Right ventricle myocardium superior (tissue), 1 donor: ENCODE results near the gene TDG. TPM values are rescaled to one million over a fixed set of nuclear protein-coding genes. Genes with fewer than 3 reads are reported as not detected.
"Not testable (repeated sequence)": the region's sequence is repeated elsewhere in the genome, so short reads cannot be mapped to it uniquely, and the experiment has no call there.

Experiments
- ATAC-seq: fragments of 200-7000 bp; cut with Tn5 transposase; one replicate; pipeline ENCODE4 v1.9.1; 2020; ENCODE audit warnings: mild to moderate bottlenecking; ENCODE audit not compliant: poor library complexity
- DNase-seq: peaks from one replicate; pipeline ENCODE4 v3.0.0-alpha.2; 2020
- intact Hi-C: fragments of 100-400 bp; cut with DNase I; formaldehyde crosslinking; loops from one replicate; pipeline ENCODE4 v1.11.2; 2022
- total RNA-seq: library from RNA; stranded (reverse); fragmentation: NEBNext Ultra II Directional; extraction: Animal tissue kit (Norgen Biotek cat#: 25700); gene quantifications from one replicate; pipeline ENCODE4 v1.2.1, GENCODE V29; 2021
- donor health status: DM: no; HTN: yes; CAD: no; lungs with severe emphysema.

The TDG gene
- total RNA-seq, 1 donor from 2014 or later: 10.2 TPM

- DNase-seq: no peak
- intact Hi-C loops: no loop called here
- ATAC-seq: no peak
These were observed 37.9 kb downstream of the TDG start for GRCh38 chr12:104003596-104003995.

GRCh38 chr12:104006929-104007328 is 41.3 kb downstream of the TDG start:
- intact Hi-C loops: no loop called here
- ATAC-seq (no peak), DNase-seq (no peak)

GRCh38 chr12:104010121-104010520 is 44.4 kb downstream of the TDG start:
- ATAC-seq (peak; percentile 88), DNase-seq (no peak)
- intact Hi-C loops: no loop called here

- intact Hi-C loops: no loop called here
- peak; percentile 71 for ATAC-seq
- no peak for DNase-seq
These were observed 45.0 kb downstream of the TDG start for GRCh38 chr12:104010606-104011169.

GRCh38 chr12:104011253-104011652 is 45.6 kb downstream of the TDG start:
- ATAC-seq (no peak), DNase-seq (no peak)
- intact Hi-C loops: no loop called here

- ATAC-seq (no peak), DNase-seq (no peak)
- intact Hi-C loops: no loop called here
These were observed 46.7 kb downstream of the TDG start for GRCh38 chr12:104012331-104012730.

- intact Hi-C loops, ATAC-seq: not testable (repeated sequence)
These were observed 56.2 kb downstream of the TDG start for GRCh38 chr12:104021862-104022261.

GRCh38 chr12:104022786-104023185 is 57.1 kb downstream of the TDG start:
- no peak for DNase-seq
- ATAC-seq: no peak
- intact Hi-C loops: no loop called here

More at GRCh38 chr12:104021862-104022261, 56.2 kb downstream of the TDG start:
- not testable (repeated sequence) for DNase-seq

- no peak for DNase-seq
- no peak for ATAC-seq
These were observed 58.0 kb downstream of the TDG start for GRCh38 chr12:104023710-104024109.

GRCh38 chr12:104024348-104024747 is 58.7 kb downstream of the TDG start:
- ATAC-seq (no peak), DNase-seq (no peak)
- intact Hi-C loops: no loop called here

More at GRCh38 chr12:104023710-104024109, 58.0 kb downstream of the TDG start:
- intact Hi-C loops: no loop called here

GRCh38 chr12:104025771-104026170 is 60.1 kb downstream of the TDG start:
- no peak for ATAC-seq
- no peak for DNase-seq
- intact Hi-C loops: no loop called here

- DNase-seq (no peak), ATAC-seq (peak; percentile 71)
- intact Hi-C loops: no loop called here
These were observed 61.3 kb downstream of the TDG start for GRCh38 chr12:104026841-104027599.

GRCh38 chr12:104030596-104030995 is 64.9 kb downstream of the TDG start:
- ATAC-seq, DNase-seq, intact Hi-C loops: not testable (repeated sequence)

GRCh38 chr12:104036143-104036542 is 70.5 kb downstream of the TDG start:
- intact Hi-C loops, DNase-seq, ATAC-seq: not testable (repeated sequence)

Other genes starting within 250 kb of the TDG start
- gene NT5DC3, start 124.6 kb upstream of the TDG start, total RNA-seq: 2.8 TPM
- gene HSP90B1, start 35.5 kb upstream of the TDG start, total RNA-seq: 353 TPM
- gene GLT8D2, start 84.3 kb downstream of the TDG start, total RNA-seq: 6.1 TPM
- 8.8 TPM for gene HCFC2, start 98.7 kb downstream of the TDG start, total RNA-seq
- 39.1 TPM for gene NFYB, start 172.3 kb downstream of the TDG start, total RNA-seq
- gene TXNRD1, start 249.9 kb downstream of the TDG start, total RNA-seq: 98.9 TPM